KMS-11 (cell line): Measurements from ENCODE around the gene HECW1.
A peak's percentile ranks its signal among the peaks of the same experiment; 100 is the strongest.

ENCODE experiments used
- H2AFZ ChIP-seq: fragments of 200-600 bp; sonication (generic); 2 replicates; pipeline ENCODE4 v1.6.1; 2016; ENCODE audit warnings: antibody characterized with exemption, mixed run types, low read depth
- H3K27ac ChIP-seq: fragments of 200-600 bp; sonication (generic); 2 replicates; pipeline ENCODE4 v1.6.1; 2016; ENCODE audit warnings: mild to moderate bottlenecking, mixed run types
- H3K27me3 ChIP-seq: fragments of 200-600 bp; sonication (generic); 2 replicates; pipeline ENCODE4 v1.6.1; 2017; ENCODE audit warnings: mild to moderate bottlenecking, low read depth, mixed run types, moderate library complexity; ENCODE audit not compliant: insufficient read depth
- H3K36me3 ChIP-seq: fragments of 200-600 bp; sonication (generic); 2 replicates; pipeline ENCODE4 v1.6.1; 2017; ENCODE audit warnings: mild to moderate bottlenecking, mixed run types; ENCODE audit not compliant: insufficient read depth
- H3K4me1 ChIP-seq: fragments of 200-600 bp; sonication (generic); 2 replicates; pipeline ENCODE4 v1.6.1; 2016; ENCODE audit warnings: mild to moderate bottlenecking, low read depth, mixed run types; ENCODE audit not compliant: poor library complexity, severe bottlenecking
- H3K4me2 ChIP-seq: fragments of 200-600 bp; sonication (generic); 2 replicates; pipeline ENCODE4 v1.7.0; 2016; ENCODE audit warnings: mild to moderate bottlenecking, mixed run types
- H3K4me3 ChIP-seq: fragments of 200-600 bp; sonication (generic); IDR thresholded peaks from 2 replicates; pipeline ENCODE4 v1.6.1; 2017; ENCODE audit warnings: low read depth, low read length, mixed read lengths; ENCODE audit not compliant: insufficient read depth
- H3K79me2 ChIP-seq: fragments of 200-600 bp; sonication (generic); 2 replicates; pipeline ENCODE4 v1.6.1; 2016; ENCODE audit warnings: low read depth, mixed run types; ENCODE audit not compliant: insufficient read depth
- H3K9ac ChIP-seq: fragments of 200-600 bp; sonication (generic); 2 replicates; pipeline ENCODE4 v1.6.1; 2016; ENCODE audit warnings: mild to moderate bottlenecking, mixed run types
- H4K20me1 ChIP-seq: fragments of 200-600 bp; sonication (generic); 2 replicates; pipeline ENCODE4 v1.6.1; 2016; ENCODE audit warnings: mild to moderate bottlenecking, mixed run types; ENCODE audit not compliant: insufficient read depth
- CTCF ChIP-seq: fragments of 200-600 bp; sonication (generic); conservative IDR thresholded peaks from 2 replicates; pipeline ENCODE4 v1.6.1; 2017; ENCODE audit warnings: low read depth, mild to moderate bottlenecking, antibody characterized with exemption, low read length, moderate library complexity, mixed read lengths

HECW1 gene

GRCh38 chr7:43139137-43139536 is 26.7 kb downstream of the HECW1 start:
- Histone ChIP-seq H3K36me3 (no peaks in the 10 kb centered on the region), H3K4me2 (no peak overlapping the region), H2AFZ (no peak overlapping the region), H3K4me3 (no peak overlapping the region), H3K27ac (no peak overlapping the region), H4K20me1 (no peaks in the 10 kb centered on the region), H3K9ac (no peak overlapping the region), H3K4me1 (peaks cover 58% of the 10 kb centered on the region), H3K27me3 (no peaks in the 10 kb centered on the region), H3K79me2 (no peaks in the 10 kb centered on the region)
- no peak for TF ChIP-seq CTCF

- H3K9ac ChIP-seq, result no peak overlapping the region
- no peaks in the 10 kb centered on the region for H3K36me3 ChIP-seq
- no peak for TF ChIP-seq CTCF
- no peak overlapping the region for H3K4me3 ChIP-seq
- H3K4me2 ChIP-seq, result peak overlapping the region; percentile 47
- H3K79me2 ChIP-seq, result no peaks in the 10 kb centered on the region
- peaks cover 62% of the 10 kb centered on the region for H3K4me1 ChIP-seq
- H2AFZ ChIP-seq, result no peak overlapping the region
- no peak overlapping the region; the same call in 1 of the 2 replicates for H3K27ac ChIP-seq
- H3K27me3 ChIP-seq, result no peaks in the 10 kb centered on the region
- no peaks in the 10 kb centered on the region for H4K20me1 ChIP-seq
Measured at GRCh38 chr7:43140186-43140585, 27.7 kb downstream of the HECW1 start.

- no peak for TF ChIP-seq CTCF
- no peaks in the 10 kb centered on the region for H3K27me3 ChIP-seq
Measured at GRCh38 chr7:43141091-43141490, 28.6 kb downstream of the HECW1 start.

DNA sequence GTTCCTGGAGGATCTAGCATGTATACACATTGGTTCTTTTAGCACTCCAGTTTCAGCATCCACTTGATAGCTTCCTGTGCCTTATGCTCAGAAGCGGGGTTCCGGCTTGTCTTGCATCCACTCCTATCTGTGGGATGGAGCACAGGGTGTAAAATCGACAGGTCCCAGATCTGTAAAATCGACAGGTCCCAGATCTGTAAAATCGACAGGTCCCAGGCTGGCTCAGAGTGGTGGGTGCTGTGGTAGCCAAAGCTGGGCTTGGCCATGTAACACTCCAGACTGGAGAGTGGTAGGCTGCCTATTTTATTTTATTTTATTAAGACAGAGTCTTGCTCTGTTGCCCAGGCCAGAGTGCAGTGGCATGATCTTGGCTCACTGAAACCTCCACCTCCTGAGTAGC is 30.3 kb downstream of the HECW1 start:
- Histone ChIP-seq H2AFZ (no peak overlapping the region), H3K9ac (no peak overlapping the region), H3K36me3 (no peaks in the 10 kb centered on the region), H3K27ac (no peak overlapping the region), H3K4me2 (no peak overlapping the region), H3K4me1 (peaks cover 54% of the 10 kb centered on the region), H3K4me3 (no peak overlapping the region), H3K79me2 (no peaks in the 10 kb centered on the region), H4K20me1 (no peaks in the 10 kb centered on the region), H3K27me3 (no peaks in the 10 kb centered on the region)
- no peak for TF ChIP-seq CTCF

More at GRCh38 chr7:43141091-43141490, 28.6 kb downstream of the HECW1 start:
- no peaks in the 10 kb centered on the region for H4K20me1 ChIP-seq
- H3K27ac ChIP-seq, result peak overlapping the region; percentile 49
- H3K9ac ChIP-seq, result no peak overlapping the region; the same call in 1 of the 2 replicates
- no peaks in the 10 kb centered on the region for H3K79me2 ChIP-seq
- H3K36me3 ChIP-seq, result no peaks in the 10 kb centered on the region
- H3K4me1 ChIP-seq, result peaks cover 60% of the 10 kb centered on the region
- H2AFZ ChIP-seq, result peak overlapping the region; percentile 16
- H3K4me3 ChIP-seq, result no peak overlapping the region
- H3K4me2 ChIP-seq, result peak overlapping the region; percentile 47
